Astrocyte (in vitro differentiated cells and primary cell): ENCODE data around the gene FREM3.

Source experiments
- CTCF ChIP-seq: IDR thresholded peaks from 2 replicates; pipeline ENCODE4 v1.5.1; 2011; ENCODE audit warnings: low read depth, mild to moderate bottlenecking, inconsistent platforms, low read length, moderate library complexity; ENCODE audit not compliant: insufficient read depth
- EZH2 ChIP-seq: IDR thresholded peaks from 2 replicates; pipeline ENCODE4 v1.6.1; 2012; ENCODE audit warnings: mild to moderate bottlenecking, low read length, inconsistent platforms; ENCODE audit not compliant: insufficient read depth

GRCh38 chr4:143564472-143564871 lies 136.0 kb downstream of the FREM3 start:
- TF ChIP-seq EZH2 (no peak), CTCF (no peak)
